ENCODE results near the gene CCDC71.

DNA sequence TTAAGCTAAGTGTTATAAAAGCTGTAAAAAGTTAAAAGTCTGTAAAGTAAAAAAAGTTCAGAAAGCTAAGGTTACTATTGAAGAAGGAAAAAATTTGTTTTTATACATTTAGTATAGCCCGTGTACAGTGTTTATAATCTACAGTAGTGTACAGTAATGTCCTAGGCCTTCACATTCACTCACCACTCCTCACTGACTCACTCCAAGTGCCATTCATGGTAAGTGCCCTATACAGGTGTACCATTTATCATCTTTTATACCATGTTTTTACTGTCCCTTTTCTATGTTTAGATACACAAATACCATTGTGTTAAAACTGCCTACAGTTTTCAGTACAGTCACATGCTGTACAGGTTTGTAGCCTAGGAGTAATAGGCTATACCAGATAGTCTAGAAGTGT lies 8.8 kb downstream of the CCDC71 start:
- TF ChIP-seq, protein P1, sequence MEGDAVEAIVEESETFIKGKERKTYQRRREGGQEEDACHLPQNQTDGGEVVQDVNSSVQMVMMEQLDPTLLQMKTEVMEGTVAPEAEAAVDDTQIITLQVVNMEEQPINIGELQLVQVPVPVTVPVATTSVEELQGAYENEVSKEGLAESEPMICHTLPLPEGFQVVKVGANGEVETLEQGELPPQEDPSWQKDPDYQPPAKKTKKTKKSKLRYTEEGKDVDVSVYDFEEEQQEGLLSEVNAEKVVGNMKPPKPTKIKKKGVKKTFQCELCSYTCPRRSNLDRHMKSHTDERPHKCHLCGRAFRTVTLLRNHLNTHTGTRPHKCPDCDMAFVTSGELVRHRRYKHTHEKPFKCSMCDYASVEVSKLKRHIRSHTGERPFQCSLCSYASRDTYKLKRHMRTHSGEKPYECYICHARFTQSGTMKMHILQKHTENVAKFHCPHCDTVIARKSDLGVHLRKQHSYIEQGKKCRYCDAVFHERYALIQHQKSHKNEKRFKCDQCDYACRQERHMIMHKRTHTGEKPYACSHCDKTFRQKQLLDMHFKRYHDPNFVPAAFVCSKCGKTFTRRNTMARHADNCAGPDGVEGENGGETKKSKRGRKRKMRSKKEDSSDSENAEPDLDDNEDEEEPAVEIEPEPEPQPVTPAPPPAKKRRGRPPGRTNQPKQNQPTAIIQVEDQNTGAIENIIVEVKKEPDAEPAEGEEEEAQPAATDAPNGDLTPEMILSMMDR (conservative IDR thresholded peaks at IDR 0.05 in 1 of 2, IDR thresholded peaks at IDR 0.05 in 1 of 2; ENCODE audit: extremely low read depth in 1 of 2, insufficient read depth in 1 of 2, low read depth in 1 of 2, low read length in 2 of 2): no peak
- no peak for TF ChIP-seq EZH2 (IDR thresholded peaks at IDR 0.05; ENCODE audit: borderline replicate concordance, low read length)

Data from mammary epithelial cell (primary cell).